AG20443 (cell line): ENCODE data around the gene RPL41.

Source experiments
- DNase-seq: peaks from one replicate; pipeline ENCODE4 v3.0.0; 2012; ENCODE audit warnings: low spot score, mixed read lengths

Gene RPL41

GRCh38 chr12:56127888-56128669 lies 11.6 kb downstream of the RPL41 start, which contains the start of gene ESYT1:
TSS of gene ESYT1 (plus strand) at chr12:56128267. CDS start at chr12:56128320, 53 bp downstream.
- DNase-seq, result peak; percentile 97

DNA sequence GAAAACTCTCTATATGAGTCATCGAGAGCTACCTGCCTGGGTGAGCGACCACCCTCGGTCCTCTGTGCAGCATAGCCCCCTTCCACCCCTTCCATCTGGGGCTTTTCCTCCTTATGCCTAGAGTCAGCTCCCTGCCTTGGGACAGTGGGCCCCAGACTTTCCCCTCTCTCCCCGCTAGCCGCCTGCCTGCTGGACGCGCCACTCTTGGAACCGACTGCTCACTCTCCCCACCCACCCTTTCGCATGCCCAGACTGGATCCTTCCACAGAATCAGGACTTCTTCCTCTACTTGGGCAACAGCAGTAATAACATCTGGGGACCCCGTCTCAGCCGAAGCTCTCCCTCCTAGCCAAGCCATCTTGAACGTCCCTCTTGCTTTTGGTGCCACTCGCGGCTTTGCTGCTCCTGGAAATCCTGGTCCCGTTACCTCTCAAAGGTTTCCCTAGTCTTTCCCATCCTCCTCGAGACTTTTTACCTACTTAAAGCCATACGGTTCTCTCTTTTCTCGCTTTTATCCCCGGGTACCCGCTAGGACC lies 12.3 kb downstream of the RPL41 start:
- peak; percentile 35 for DNase-seq

DNA sequence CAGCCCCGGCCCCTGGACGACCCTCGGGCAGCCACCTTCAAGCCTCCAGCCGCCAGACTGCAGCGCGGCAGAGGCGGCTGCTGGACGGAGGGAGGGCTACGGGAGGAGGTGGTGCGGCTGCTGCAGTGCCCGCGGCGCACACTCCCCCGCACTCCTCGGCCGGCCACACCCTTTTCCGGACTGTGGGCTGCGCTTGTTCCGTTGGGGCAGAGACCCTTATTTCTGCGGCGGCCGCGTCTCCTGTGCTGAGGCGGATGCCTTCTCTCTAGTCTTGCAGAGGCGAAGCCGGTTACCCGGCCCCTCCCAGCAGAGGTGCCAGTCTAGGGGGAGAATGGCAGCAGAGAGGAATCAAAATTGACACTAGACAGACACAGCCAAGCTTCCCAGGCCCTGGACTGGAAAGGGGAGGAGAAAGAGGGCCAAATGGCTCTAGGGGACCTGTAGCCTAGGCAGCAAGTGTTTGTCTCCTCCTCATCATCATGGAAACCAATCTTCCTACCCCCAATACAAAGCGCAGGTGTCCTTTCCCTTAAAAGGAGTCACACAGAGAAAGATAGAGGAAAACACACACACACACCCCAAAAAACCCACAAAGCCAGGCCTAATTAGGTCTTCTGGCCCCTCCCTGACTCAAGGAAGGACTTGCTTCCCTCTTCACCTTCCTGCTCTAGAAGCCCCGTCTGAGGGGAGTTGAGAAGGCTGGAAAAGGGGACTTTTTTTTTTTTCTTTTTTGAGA lies 12.9 kb downstream of the RPL41 start:
- DNase-seq, result peak; percentile 75

GRCh38 chr12:56129942-56130495 lies 13.6 kb downstream of the RPL41 start:
- DNase-seq, result no peak

GRCh38 chr12:56130876-56131275 lies 14.4 kb downstream of the RPL41 start:
- DNase-seq, result no peak

GRCh38 chr12:56134897-56135296 lies 18.5 kb downstream of the RPL41 start:
- no peak for DNase-seq

- no peak for DNase-seq
These were observed 21.6 kb downstream of the RPL41 start for GRCh38 chr12:56137853-56138571.

DNA sequence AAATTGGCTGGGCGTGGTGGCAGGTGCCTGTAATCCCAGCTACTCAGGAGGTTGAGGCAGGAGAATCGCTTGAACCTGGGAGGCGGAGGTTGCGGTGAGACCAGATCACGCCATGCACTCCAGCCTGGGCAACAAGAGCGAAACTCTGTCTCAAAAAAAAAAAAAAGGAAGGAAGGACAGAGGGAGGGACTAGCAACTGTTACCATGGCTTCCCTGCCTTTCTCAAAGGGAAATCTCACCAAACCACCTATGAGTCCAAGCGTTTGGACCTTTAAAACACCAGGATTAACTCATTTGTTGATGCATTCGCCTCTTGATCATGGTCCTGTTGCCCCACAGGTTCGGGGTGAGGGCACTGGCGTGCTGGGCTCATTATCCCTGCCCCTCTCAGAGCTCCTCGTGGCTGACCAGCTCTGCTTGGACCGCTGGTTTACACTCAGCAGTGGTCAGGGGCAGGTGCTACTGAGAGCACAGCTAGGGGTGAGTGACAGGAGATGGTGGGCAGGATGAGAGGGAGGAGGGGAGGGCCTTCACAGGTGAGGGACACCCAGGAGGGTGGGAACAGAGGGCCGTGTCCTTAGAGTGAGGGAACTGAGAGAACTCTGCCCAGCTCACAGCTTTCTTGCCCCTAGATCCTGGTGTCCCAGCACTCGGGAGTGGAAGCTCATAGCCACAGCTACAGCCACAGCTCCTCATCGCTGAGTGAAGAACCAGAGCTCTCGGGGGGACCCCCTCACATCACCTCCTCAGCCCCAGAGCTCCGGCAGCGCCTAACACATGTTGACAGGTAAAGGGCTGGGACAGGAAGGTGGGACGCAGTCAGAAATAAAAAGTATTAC lies 25.7 kb downstream of the RPL41 start:
- DNase-seq, result no peak

GRCh38 chr12:56143217-56143616 lies 26.8 kb downstream of the RPL41 start:
- DNase-seq, result no peak

DNA sequence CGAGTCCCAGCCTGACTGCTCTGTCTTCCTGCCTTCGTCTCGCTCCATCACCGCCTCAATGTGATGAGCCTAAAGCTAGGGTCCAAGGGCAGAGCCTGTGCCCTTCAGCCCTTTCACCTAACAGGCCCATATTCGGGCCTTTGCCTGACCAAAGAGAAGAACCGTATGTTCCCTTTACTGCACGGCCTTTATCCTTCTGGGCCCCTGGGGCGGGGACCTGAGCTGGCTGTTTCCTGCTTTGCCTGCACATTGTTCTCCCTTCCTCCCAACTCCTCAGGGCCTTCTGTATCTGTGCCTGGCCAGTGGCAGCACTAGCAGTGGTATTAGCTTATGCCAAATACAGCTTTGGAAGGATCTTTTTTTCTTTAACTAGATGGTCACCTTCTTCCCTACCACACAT lies 27.4 kb downstream of the RPL41 start:
- no peak for DNase-seq

DNA sequence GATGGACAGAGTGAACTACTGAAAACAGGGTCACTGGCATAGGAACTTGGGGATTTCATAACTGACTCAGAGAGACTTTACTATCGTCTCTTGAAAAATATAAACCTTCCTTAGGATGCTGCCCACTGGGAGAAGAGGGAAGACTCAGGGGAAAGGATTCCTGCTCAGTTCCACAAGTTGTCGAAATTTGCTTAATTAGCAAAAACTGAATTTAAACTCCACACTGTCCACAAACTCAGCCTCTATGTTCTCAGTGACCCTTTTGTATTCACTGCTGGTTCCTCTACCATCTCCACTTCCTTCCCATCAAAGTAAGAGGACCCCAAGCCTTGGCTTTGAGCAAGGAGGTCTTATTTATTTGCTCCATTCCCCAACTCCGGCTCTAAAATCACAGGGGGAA lies 28.8 kb downstream of the RPL41 start:
- DNase-seq, result no peak

GRCh38 chr12:56146492-56147460 lies 30.3 kb downstream of the RPL41 start:
- no peak for DNase-seq

DNA sequence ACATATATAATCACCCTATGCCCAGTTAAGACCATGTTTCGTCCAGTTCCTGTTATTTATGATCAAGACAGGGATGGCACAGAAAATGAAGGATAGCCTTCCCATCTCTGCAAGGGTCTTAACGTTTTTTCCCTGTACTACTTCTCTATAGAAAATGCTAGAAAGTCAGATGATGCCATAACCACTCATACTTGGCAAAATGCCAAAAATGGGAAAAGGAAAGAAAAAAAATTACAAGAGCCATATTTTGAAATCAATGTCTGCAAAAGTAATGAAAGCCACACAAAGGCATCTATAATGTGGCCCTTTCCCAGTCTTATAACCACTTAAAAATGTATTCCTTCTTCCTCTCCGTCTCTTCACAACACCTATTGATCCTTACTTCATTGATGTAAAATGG lies 34.1 kb downstream of the RPL41 start:
- no peak for DNase-seq

- peak; percentile 24 for DNase-seq
These were observed 35.3 kb downstream of the RPL41 start for GRCh38 chr12:56151672-56152131.

GRCh38 chr12:56152132-56152755 lies 35.8 kb downstream of the RPL41 start, which contains the start of gene MYL6B:
TSS of gene MYL6B (plus strand) at chr12:56152587. CDS start at chr12:56153919, 1,332 bp downstream.
- DNase-seq, result peak; percentile 96

GRCh38 chr12:56152756-56153677 lies 36.6 kb downstream of the RPL41 start:
- no peak for DNase-seq

- DNase-seq, result no peak
These were observed 37.2 kb downstream of the RPL41 start for GRCh38 chr12:56153678-56154065.

DNA sequence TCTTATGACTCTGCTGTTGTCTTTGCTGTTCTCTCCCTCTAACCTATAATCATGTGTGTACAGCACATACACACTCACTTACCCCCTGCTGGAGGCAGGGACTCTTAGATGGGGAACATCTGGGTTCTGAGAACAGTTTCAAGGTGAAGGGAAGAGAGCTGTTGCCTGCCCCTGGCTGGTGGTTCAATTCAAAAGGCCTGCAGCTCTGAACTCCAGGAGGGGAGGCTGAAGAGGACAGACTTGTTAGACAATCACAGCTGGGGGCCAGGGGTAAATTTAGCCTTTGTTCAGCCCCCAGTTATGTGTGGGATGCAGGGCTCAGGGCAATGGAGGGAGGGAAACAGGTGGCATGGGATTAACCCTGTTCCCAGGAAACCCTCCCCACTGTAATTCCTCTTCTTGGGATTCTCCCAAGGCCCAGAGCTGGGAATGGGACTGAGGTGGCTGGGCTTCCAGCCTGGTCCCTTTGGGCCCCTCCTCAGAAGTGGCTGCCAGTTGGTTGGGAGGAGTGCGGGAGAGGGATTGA lies 37.9 kb downstream of the RPL41 start:
- no peak for DNase-seq
